Tibial artery (tissue), 4 donors: ENCODE data around the gene DNAJB8.

Source experiments
- DNase-seq, 2 donors: peaks; one replicate each; pipeline ENCODE4 v3.0.0-alpha.2; 2019
- H3K27ac ChIP-seq, 2 donors: fragments of 200-600 bp; sonication (generic) in 1 of 2; 1 replicate in 1 of 2; 2 replicates in 1 of 2; pipeline ENCODE4 v1.5.1; 2018 to 2019; ENCODE audit warnings: mild to moderate bottlenecking in 1 of 2
- H3K27me3 ChIP-seq, 2 donors: fragments of 200-600 bp; sonication (generic) in 1 of 2; one replicate each; pipeline versions ENCODE4 v1.5.1 to v1.6.0; 2016 to 2019
- H3K36me3 ChIP-seq, 3 donors: fragments of 200-600 bp; sonication (generic) in 2 of 3; one replicate each; pipeline ENCODE4 v1.5.1; 2016 to 2019; ENCODE audit warnings: mild to moderate bottlenecking in 2 of 3
- H3K4me1 ChIP-seq, 4 donors: fragments of 200-600 bp; sonication (generic) in 2 of 4; 1 replicate in 3 of 4; 2 replicates in 1 of 4; pipeline ENCODE4 v1.5.1; 2016 to 2019
- H3K4me3 ChIP-seq, 2 donors: fragments of 200-600 bp; sonication (generic) in 1 of 2; 1 replicate in 1 of 2; 2 replicates in 1 of 2; pipeline ENCODE4 v1.5.1; 2018 to 2019; ENCODE audit warnings: mild to moderate bottlenecking in 2 of 2
- H3K9me3 ChIP-seq, 3 donors: fragments of 200-600 bp; sonication (generic) in 1 of 3; one replicate each; pipeline ENCODE4 v1.5.1; 2016 to 2019
- intact Hi-C: fragments of 100-400 bp; cut with DNase I; formaldehyde crosslinking; loops from one replicate; pipeline ENCODE4 v1.15.0; 2023; ENCODE audit warnings: low total_unique reads
- TF ChIP-seq, protein P1 (sequence below), 2 experiments: fragments of 200-600 bp in 1 of 2; fragments of 450-650 bp in 1 of 2; IDR thresholded peaks; one replicate each; pipeline ENCODE4 v1.5.1; 2017 to 2019; ENCODE audit warnings: antibody characterized with exemption in 2 of 2, mild to moderate bottlenecking in 1 of 2, moderate library complexity in 1 of 2

Gene DNAJB8

DNA sequence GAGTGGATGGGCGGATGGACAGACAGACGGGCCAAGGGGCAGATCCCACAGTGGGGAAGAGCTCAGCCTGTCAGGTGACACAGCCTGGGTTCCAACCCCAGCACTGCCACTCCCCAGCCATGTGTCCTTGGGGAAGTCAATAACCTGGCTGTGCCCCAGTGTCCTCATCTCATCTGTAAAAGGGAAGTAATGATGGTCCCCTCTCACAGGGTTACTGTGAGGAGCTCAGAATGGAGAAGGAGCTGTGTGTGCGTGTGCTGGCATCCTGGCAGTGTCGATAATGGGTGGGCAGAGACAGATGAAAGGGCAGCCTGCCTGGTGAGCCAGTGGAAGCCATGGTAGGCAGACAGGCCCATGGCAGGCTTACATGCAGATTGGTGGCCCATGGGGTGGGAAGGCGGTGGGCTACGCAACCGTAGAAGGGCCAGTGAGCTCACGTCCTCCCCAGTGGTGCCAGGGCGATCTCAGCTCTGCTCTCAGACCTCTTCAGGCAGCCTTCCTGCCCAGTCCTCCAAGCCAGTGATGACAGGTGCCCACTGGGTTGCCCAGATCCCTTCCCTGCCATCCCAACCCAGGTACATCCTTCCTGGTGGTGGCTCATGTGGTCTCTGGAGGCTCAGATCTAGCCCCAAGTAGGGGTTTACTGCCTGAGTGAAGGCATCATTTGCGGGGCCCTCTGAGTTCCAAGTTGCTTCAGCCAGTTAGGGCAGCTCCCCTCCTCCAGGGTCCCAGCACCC, 2.3 kb upstream of the DNAJB8 start:
- Histone ChIP-seq H3K4me3 (no peak overlapping the region), H3K27ac (no peak overlapping the region), H3K27me3 (peaks cover 0 to 60% of the 10 kb centered on the region in 2 donors), H3K9me3 (no peaks in the 10 kb centered on the region), H3K36me3 (no peaks in the 10 kb centered on the region), H3K4me1 (no peaks in the 10 kb centered on the region)
- no peak for DNase-seq
- TF ChIP-seq, protein P1, sequence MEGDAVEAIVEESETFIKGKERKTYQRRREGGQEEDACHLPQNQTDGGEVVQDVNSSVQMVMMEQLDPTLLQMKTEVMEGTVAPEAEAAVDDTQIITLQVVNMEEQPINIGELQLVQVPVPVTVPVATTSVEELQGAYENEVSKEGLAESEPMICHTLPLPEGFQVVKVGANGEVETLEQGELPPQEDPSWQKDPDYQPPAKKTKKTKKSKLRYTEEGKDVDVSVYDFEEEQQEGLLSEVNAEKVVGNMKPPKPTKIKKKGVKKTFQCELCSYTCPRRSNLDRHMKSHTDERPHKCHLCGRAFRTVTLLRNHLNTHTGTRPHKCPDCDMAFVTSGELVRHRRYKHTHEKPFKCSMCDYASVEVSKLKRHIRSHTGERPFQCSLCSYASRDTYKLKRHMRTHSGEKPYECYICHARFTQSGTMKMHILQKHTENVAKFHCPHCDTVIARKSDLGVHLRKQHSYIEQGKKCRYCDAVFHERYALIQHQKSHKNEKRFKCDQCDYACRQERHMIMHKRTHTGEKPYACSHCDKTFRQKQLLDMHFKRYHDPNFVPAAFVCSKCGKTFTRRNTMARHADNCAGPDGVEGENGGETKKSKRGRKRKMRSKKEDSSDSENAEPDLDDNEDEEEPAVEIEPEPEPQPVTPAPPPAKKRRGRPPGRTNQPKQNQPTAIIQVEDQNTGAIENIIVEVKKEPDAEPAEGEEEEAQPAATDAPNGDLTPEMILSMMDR (IDR thresholded peaks at IDR 0.05), result no peak
- intact Hi-C loops, result no loop called here

DNA sequence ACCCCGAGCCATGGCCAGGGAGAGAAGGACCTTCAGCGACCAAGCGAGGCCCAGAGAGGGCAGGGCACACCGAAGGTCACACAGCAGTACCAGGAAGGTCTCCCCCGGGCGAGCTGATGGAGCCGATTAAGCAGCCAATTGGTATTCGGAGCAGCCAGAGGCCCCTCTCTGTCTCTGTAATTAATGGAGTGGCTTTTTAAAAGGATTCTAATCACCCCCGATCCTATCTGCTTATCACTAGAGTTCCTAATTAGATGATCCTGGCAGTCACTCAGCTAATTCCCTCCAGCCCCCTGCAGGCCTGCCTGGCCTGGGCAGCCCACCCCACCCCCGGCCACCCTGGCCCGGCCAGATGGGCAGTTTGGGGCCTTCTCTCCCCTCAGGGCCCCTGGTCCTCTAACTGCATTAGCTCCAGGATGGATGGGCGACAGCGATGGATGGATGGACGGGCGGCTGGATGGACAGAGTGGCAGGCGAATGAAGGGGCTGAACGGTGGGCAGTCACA, 1.6 kb upstream of the DNAJB8 start:
- DNase-seq, result no peak
- Histone ChIP-seq H3K4me3 (no peak overlapping the region), H3K4me1 (no peaks in the 10 kb centered on the region), H3K27me3 (peaks cover 0 to 59% of the 10 kb centered on the region in 2 donors), H3K9me3 (no peaks in the 10 kb centered on the region), H3K36me3 (no peaks in the 10 kb centered on the region), H3K27ac (no peak overlapping the region)
- TF ChIP-seq, protein P1 (IDR thresholded peaks at IDR 0.05), result no peak
- intact Hi-C loops, result no loop called here

DNA sequence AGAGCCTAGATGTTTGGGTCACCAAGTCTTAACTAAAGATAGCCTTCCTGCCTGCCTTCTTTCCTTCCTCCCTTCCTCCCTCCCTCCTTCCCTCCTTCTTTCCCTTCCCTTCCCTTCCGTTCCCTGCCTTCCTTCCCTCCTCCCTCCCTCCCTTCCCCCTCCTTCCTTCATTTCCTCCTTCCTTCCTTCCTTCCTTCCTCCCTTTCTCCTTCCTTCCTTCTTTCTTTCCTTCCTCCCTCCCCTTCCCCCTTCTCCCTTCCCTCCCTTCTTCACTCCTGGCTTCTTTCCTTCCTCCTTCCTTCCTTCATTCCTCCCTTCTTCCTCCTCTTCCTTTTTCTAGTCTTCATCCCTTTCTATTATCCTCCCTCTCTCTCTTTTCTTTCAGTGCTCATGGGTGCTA, 2.0 kb downstream of the DNAJB8 start:
- Histone ChIP-seq H3K27me3 (peaks cover 0 to 34% of the 10 kb centered on the region in 2 donors), H3K4me1 (no peaks in the 10 kb centered on the region), H3K9me3 (no peaks in the 10 kb centered on the region), H3K27ac (no peak overlapping the region), H3K36me3 (no peaks in the 10 kb centered on the region), H3K4me3 (no peak overlapping the region)
- DNase-seq, result no peak
- intact Hi-C loops, result no loop called here
- TF ChIP-seq, protein P1 (IDR thresholded peaks at IDR 0.05), result no peak

DNA sequence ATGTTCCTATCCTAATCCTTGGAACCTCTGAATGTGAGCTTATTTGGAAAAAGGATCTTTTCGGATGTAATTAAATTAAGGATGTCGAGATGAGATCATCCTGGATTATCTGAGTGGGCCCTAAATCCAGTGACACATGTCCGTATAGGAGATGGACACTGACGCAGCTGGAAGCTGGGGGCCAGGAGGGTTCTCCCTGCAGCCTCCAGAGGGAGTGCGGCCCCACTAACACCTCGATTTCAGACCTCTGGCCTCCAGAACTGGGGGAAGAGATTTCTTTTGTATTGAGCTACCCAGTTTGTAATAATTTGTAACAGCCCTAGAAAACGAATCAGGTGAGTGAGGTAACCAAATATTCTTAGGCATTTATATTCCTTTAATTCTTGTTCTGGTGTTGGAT, 2.5 kb downstream of the DNAJB8 start:
- no peak for DNase-seq
- Histone ChIP-seq H3K36me3 (no peaks in the 10 kb centered on the region), H3K4me1 (no peaks in the 10 kb centered on the region), H3K27me3 (peaks cover 0 to 30% of the 10 kb centered on the region in 2 donors), H3K9me3 (no peaks in the 10 kb centered on the region), H3K4me3 (no peak overlapping the region), H3K27ac (no peak overlapping the region)
- intact Hi-C loops, result no loop called here
- TF ChIP-seq, protein P1 (IDR thresholded peaks at IDR 0.05), result no peak

DNA sequence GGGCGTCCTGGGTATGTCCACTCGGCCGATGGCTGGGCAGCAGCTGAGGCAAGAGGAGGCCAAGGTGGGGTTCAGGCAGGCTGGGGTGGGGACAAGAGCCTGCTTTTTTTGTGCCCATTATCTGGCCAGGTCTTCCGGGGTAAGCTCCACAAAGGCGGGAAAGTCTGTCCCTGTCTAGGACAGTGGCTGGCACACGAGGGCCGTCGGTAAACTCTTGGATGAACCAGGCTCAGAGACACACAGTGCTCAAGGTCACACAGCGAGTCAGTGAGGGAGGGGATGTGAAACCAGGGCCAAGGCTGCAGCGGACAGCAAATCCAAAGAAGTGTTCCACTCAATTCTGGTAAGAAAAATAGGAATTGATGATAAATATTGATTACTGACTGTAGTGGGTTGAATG, 2.9 kb downstream of the DNAJB8 start:
- Histone ChIP-seq H3K4me1 (no peaks in the 10 kb centered on the region), H3K27me3 (peaks cover 0 to 27% of the 10 kb centered on the region in 2 donors), H3K27ac (no peak overlapping the region), H3K9me3 (no peaks in the 10 kb centered on the region), H3K36me3 (no peaks in the 10 kb centered on the region), H3K4me3 (no peak overlapping the region)
- TF ChIP-seq, protein P1 (IDR thresholded peaks at IDR 0.05), result no peak
- DNase-seq, result no peak
- intact Hi-C loops, result no loop called here
